IMR-90 (cell line): ENCODE data around the gene HIGD1C. TPM values are rescaled to one million over a fixed set of nuclear protein-coding genes. Genes with fewer than 3 reads are reported as not detected.
"Not testable (repeated sequence)": the region's sequence is repeated elsewhere in the genome, so short reads cannot be mapped to it uniquely, and the experiment has no call there.

Experiments used
- ATAC-seq: fragments of 200-7000 bp; cut with Tn5 transposase; 2 replicates; pipeline ENCODE4 v1.9.1; 2020; ENCODE audit warnings: low read depth, mild to moderate bottlenecking, moderate library complexity
- BruUV-seq: library from RNA; stranded (reverse); fragments of 400-500 nt; replicated peaks from 2 replicates; lab custom pipeline; 2021; lab: Mats Ljungman, UMichigan
- CTCF ChIA-PET: fragments of 300-600 bp; formaldehyde crosslinking; extraction: SDS; loops from one replicate; lab custom pipeline; 2021; ENCODE audit warnings: antibody characterized with exemption; lab: Yijun Ruan, JAX
- POLR2A ChIA-PET: fragments of 300-600 bp; sonication (Branson Sonifier 250); formaldehyde crosslinking; loops from one replicate; lab custom pipeline; 2022; ENCODE audit warnings: antibody characterized with exemption; ENCODE audit not compliant: unreplicated experiment; lab: Charles Lee
- DNase-seq: peaks from one replicate; pipeline ENCODE4 v3.0.0; 2013
- H2AFZ ChIP-seq: replicated peaks from 2 replicates; pipeline ENCODE3; 2013; ENCODE audit warnings: low read length, mild to moderate bottlenecking; ENCODE audit not compliant: poor library complexity
- H2AK5ac ChIP-seq: 2 replicates; pipeline ENCODE4 v1.6.1; 2013; ENCODE audit warnings: low read depth, low read length, inconsistent platforms
- H2AK9ac ChIP-seq: replicated peaks from 2 replicates; pipeline ENCODE3; 2013; ENCODE audit warnings: mild to moderate bottlenecking, low read depth, low read length, moderate library complexity; ENCODE audit not compliant: poor library complexity
- H2BK120ac ChIP-seq: 2 replicates; pipeline ENCODE4 v1.6.1; 2013; ENCODE audit warnings: low read depth, low read length, inconsistent platforms
- H2BK15ac ChIP-seq: 3 replicates; pipeline ENCODE4 v1.6.1; 2013; ENCODE audit warnings: low read depth, low read length, inconsistent platforms
- H2BK20ac ChIP-seq: 2 replicates; pipeline ENCODE4 v1.6.1; 2013; ENCODE audit warnings: low read depth, mild to moderate bottlenecking, inconsistent platforms, low read length, moderate library complexity
- H2BK5ac ChIP-seq: 2 replicates; pipeline ENCODE4 v1.6.1; 2013; ENCODE audit warnings: mild to moderate bottlenecking, low read depth, low read length, inconsistent platforms; ENCODE audit not compliant: poor library complexity, severe bottlenecking
- H3K14ac ChIP-seq: replicated peaks from 2 replicates; pipeline ENCODE4 v1.6.1; 2013; ENCODE audit warnings: low read depth, low read length, inconsistent platforms
- H3K18ac ChIP-seq: 2 replicates; pipeline ENCODE4 v1.6.1; 2013; ENCODE audit warnings: low read depth, low read length, control low read depth
- H3K23ac ChIP-seq: 2 replicates; pipeline ENCODE4 v1.6.1; 2013; ENCODE audit warnings: low read depth, low read length, inconsistent platforms
- H3K27ac ChIP-seq: 2 replicates; pipeline ENCODE4 v1.5.1; 2013; ENCODE audit warnings: mild to moderate bottlenecking, control low read depth, low read length; ENCODE audit not compliant: insufficient read depth
- H3K27me3 ChIP-seq: 2 replicates; pipeline ENCODE4 v1.6.1; 2013; ENCODE audit warnings: low read length; ENCODE audit not compliant: control insufficient read depth, insufficient read depth
- H3K36me3 ChIP-seq: 2 replicates; pipeline ENCODE4 v1.6.1; 2013; ENCODE audit warnings: low read length, mixed read lengths; ENCODE audit not compliant: control insufficient read depth, insufficient read depth
- H3K4ac ChIP-seq: 2 replicates; pipeline ENCODE4 v1.6.1; 2013; ENCODE audit warnings: low read depth, low read length, inconsistent platforms
- H3K4me1 ChIP-seq: 2 replicates; pipeline ENCODE4 v1.6.1; 2013; ENCODE audit warnings: low read length, mixed read lengths; ENCODE audit not compliant: control insufficient read depth, insufficient read depth
- H3K4me2 ChIP-seq: 2 replicates; pipeline ENCODE4 v1.6.1; 2013; ENCODE audit warnings: low read depth, mild to moderate bottlenecking, control low read depth, low read length, moderate library complexity
- H3K4me3 ChIP-seq: 2 replicates; pipeline ENCODE4 v1.5.1; 2013; ENCODE audit warnings: low read depth, mild to moderate bottlenecking, control low read depth, low read length, moderate library complexity; ENCODE audit not compliant: insufficient read depth
- H3K56ac ChIP-seq: 2 replicates; pipeline ENCODE4 v1.6.1; 2013; ENCODE audit warnings: low read length, inconsistent platforms; ENCODE audit not compliant: insufficient read depth; ENCODE audit errors: extremely low read depth
- H3K79me1 ChIP-seq, 2 experiments: 2 replicates each; pipeline ENCODE4 v1.6.1; 2013; ENCODE audit warnings: low read length in 2 of 2, inconsistent platforms in 1 of 2, low read depth in 1 of 2
- H3K9ac ChIP-seq: 2 replicates; pipeline ENCODE4 v1.6.1; 2013; ENCODE audit warnings: low read depth, low read length, control low read depth
- H3K9me1 ChIP-seq: 2 replicates; pipeline ENCODE4 v1.6.1; 2013; ENCODE audit warnings: low read length, inconsistent platforms; ENCODE audit not compliant: insufficient read depth
- H3K9me3 ChIP-seq: 2 replicates; pipeline ENCODE4 v1.6.1; 2013; ENCODE audit warnings: low read length; ENCODE audit not compliant: control insufficient read depth, insufficient read depth
- H4K20me1 ChIP-seq: 2 replicates; pipeline ENCODE4 v1.6.1; 2013; ENCODE audit warnings: low read length, inconsistent platforms; ENCODE audit not compliant: insufficient read depth
- H4K5ac ChIP-seq: 2 replicates; pipeline ENCODE4 v1.6.1; 2013; ENCODE audit warnings: mild to moderate bottlenecking, low read depth, low read length, control low read depth
- H4K8ac ChIP-seq, 2 experiments: 2 replicates each; pipeline ENCODE4 v1.6.1; 2013; ENCODE audit warnings: low read depth in 2 of 2, low read length in 2 of 2, control low read depth in 1 of 2, inconsistent platforms in 1 of 2
- H4K91ac ChIP-seq: 2 replicates; pipeline ENCODE4 v1.6.1; 2013; ENCODE audit warnings: low read depth, low read length, inconsistent platforms; ENCODE audit not compliant: insufficient read depth
- WGBS, 2 experiments: methylation state at CpG; one replicate each; pipeline versions ENCODE4 v1.1.5 to v1.1.7; 2013; ENCODE audit warnings: missing lambda C conversion rate in 2 of 2; ENCODE audit not compliant: insufficient read length in 1 of 2; ENCODE audit errors: extremely low coverage in 2 of 2; 5-methylcytosine and 5-hydroxymethylcytosine counted together
- dilution Hi-C: fragments of 300-500 bp; cut with HindIII; formaldehyde crosslinking; loops from one replicate; pipeline ENCODE4 v1.14.3; 2018; ENCODE audit warnings: low sequenced_read_pairs; ENCODE audit not compliant: unreplicated experiment
- in situ Hi-C: fragments of 300-500 bp; cut with MboI; formaldehyde crosslinking; loops from 3 replicates; pipeline ENCODE4 v1.14.3; 2019; ENCODE audit warnings: low sequenced_read_pairs, inconsistent platforms, mixed read lengths
- intact Hi-C: fragments of 100-400 bp; cut with micrococcal nuclease; formaldehyde crosslinking; loops from 2 replicates; pipeline ENCODE4 v1.10.0; 2022
- polyA plus RNA-seq, 3 experiments: library from polyadenylated mRNA; depleted of rRNA; stranded (reverse); fragments of >200 nt; gene quantifications; 2 replicates each; pipeline ENCODE4 v1.2.3, GENCODE V29; 2012; ENCODE audit warnings: low replicate concordance in 1 of 3
- total RNA-seq: library from RNA; depleted of rRNA; stranded (reverse); fragments of >200 nt; gene quantifications from 2 replicates; pipeline ENCODE4 v1.2.3, GENCODE V29; 2012

Gene HIGD1C
- total and polyA plus RNA-seq, 2 of the 4 experiments (the other 2 are of a cell fraction) = not detected

GRCh38 chr12:50912361-50912760, 40.0 kb upstream of the HIGD1C start:
- H3K9me1 ChIP-seq, DNase-seq, H3K4me1 ChIP-seq, H2AK9ac ChIP-seq, H3K27ac ChIP-seq, H3K4me3 ChIP-seq, H3K18ac ChIP-seq, H3K14ac ChIP-seq, CTCF ChIA-PET, H4K91ac ChIP-seq, ATAC-seq, intact Hi-C loops, H4K8ac ChIP-seq, H2AFZ ChIP-seq, H3K4ac ChIP-seq, dilution Hi-C loops, H3K23ac ChIP-seq, H2BK5ac ChIP-seq, H3K36me3 ChIP-seq, H2BK20ac ChIP-seq, H3K27me3 ChIP-seq, H4K5ac ChIP-seq, H3K4me2 ChIP-seq, H2BK120ac ChIP-seq, H2BK15ac ChIP-seq, H2AK5ac ChIP-seq, H3K79me1 ChIP-seq, in situ Hi-C loops, POLR2A ChIA-PET, H3K9ac ChIP-seq, BruUV-seq, H4K20me1 ChIP-seq, H3K56ac ChIP-seq: not testable (repeated sequence)
- H3K9me3 ChIP-seq = peaks cover 43% of the 10 kb centered on the region
- no CpG with 5 or more reads among the region's 6 CpGs for WGBS, 2 experiments
